ENCODE measurements around the gene FSTL3.

GRCh38 chr19:629961-630714, 46.1 kb upstream of the FSTL3 start:
- no peak for TF ChIP-seq CTCF (IDR thresholded peaks at IDR 0.05)
- no peak for TF ChIP-seq POLR2A (IDR thresholded peaks at IDR 0.05)

Data from lower leg skin (tissue), 3 donors.